Progenitor cell of endocrine pancreas (in vitro differentiated cells): ENCODE results near the gene MPZL3. TPM values are rescaled to one million over a fixed set of nuclear protein-coding genes. Genes with fewer than 3 reads are reported as not detected.

Source experiments
- DNase-seq: peaks from one replicate; pipeline ENCODE4 v3.0.0; 2021; ENCODE audit warnings: low spot score; ENCODE audit not compliant: unreplicated experiment
- H3K27ac Mint-ChIP-seq: 2 replicates; pipeline ENCODE4 v1.8.0; 2021; ENCODE audit warnings: mild to moderate bottlenecking, moderate library complexity, mixed read lengths
- H3K27me3 Mint-ChIP-seq: 2 replicates; pipeline ENCODE4 v1.8.0; 2021; ENCODE audit warnings: mixed read lengths
- H3K36me3 Mint-ChIP-seq: 2 replicates; pipeline ENCODE4 v1.8.0; 2022; ENCODE audit warnings: mixed read lengths; ENCODE audit not compliant: insufficient read depth
- H3K4me1 Mint-ChIP-seq: 2 replicates; pipeline ENCODE4 v1.8.0; 2021; ENCODE audit warnings: low read depth, mixed read lengths
- H3K4me3 Mint-ChIP-seq: 2 replicates; pipeline ENCODE4 v1.8.0; 2021; ENCODE audit warnings: low read depth, mild to moderate bottlenecking, moderate library complexity, mixed read lengths
- H3K9me3 Mint-ChIP-seq: 2 replicates; pipeline ENCODE4 v1.8.0; 2021; ENCODE audit warnings: low read depth, mixed read lengths
- total RNA-seq: library from RNA; stranded (reverse); gene quantifications from 2 replicates; pipeline ENCODE4 v1.2.1, GENCODE V29; 2021
- TF ChIP-seq, protein P1 (sequence below): fragments of 200-600 bp; sonication (generic); IDR thresholded peaks from one replicate; pipeline ENCODE4 v1.5.0; 2021; ENCODE audit warnings: antibody characterized with exemption, mild to moderate bottlenecking; ENCODE audit not compliant: unreplicated experiment

The MPZL3 gene
- total RNA-seq, 1 donor from 2014 or later: 6.3 TPM

GRCh38 chr11:118291477-118292135, 39.4 kb upstream of the MPZL3 start:
- H3K4me3 Mint-ChIP-seq: no peak overlapping the region
- peaks cover 12% of the 10 kb centered on the region for H3K27me3 Mint-ChIP-seq
- H3K4me1 Mint-ChIP-seq: no peaks in the 10 kb centered on the region
- TF ChIP-seq, protein P1, sequence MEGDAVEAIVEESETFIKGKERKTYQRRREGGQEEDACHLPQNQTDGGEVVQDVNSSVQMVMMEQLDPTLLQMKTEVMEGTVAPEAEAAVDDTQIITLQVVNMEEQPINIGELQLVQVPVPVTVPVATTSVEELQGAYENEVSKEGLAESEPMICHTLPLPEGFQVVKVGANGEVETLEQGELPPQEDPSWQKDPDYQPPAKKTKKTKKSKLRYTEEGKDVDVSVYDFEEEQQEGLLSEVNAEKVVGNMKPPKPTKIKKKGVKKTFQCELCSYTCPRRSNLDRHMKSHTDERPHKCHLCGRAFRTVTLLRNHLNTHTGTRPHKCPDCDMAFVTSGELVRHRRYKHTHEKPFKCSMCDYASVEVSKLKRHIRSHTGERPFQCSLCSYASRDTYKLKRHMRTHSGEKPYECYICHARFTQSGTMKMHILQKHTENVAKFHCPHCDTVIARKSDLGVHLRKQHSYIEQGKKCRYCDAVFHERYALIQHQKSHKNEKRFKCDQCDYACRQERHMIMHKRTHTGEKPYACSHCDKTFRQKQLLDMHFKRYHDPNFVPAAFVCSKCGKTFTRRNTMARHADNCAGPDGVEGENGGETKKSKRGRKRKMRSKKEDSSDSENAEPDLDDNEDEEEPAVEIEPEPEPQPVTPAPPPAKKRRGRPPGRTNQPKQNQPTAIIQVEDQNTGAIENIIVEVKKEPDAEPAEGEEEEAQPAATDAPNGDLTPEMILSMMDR: no peak
- H3K27ac Mint-ChIP-seq: no peak overlapping the region
- H3K36me3 Mint-ChIP-seq: no peaks in the 10 kb centered on the region
- DNase-seq: no peak
- no peaks in the 10 kb centered on the region for H3K9me3 Mint-ChIP-seq

- H3K36me3 Mint-ChIP-seq: no peaks in the 10 kb centered on the region
- TF ChIP-seq, protein P1: peak; percentile 37
- H3K27ac Mint-ChIP-seq: no peak overlapping the region
- H3K27me3 Mint-ChIP-seq: peaks cover 15% of the 10 kb centered on the region
- no peaks in the 10 kb centered on the region for H3K9me3 Mint-ChIP-seq
- H3K4me1 Mint-ChIP-seq: no peaks in the 10 kb centered on the region
- DNase-seq: no peak
- H3K4me3 Mint-ChIP-seq: no peak overlapping the region
These were observed 38.8 kb upstream of the MPZL3 start for GRCh38 chr11:118290923-118291322.

DNA sequence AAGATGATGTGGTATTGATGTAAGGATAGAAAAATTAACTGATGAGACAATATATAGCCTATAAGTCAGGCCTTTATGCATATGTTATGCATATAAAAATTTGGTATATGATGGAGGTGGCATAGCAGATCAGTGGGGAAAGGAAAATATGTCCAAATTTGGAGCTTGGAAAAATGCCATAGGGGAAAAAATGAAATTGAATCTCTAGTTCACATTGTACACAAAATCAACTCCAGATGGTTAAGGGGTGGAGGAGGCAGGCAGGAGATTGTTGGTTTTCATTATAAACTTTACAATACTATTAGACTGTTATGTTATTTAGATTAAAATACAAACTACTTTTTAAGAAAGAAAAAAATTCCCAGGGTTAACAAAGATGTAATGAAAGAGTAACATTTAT, 37.2 kb upstream of the MPZL3 start:
- Mint-ChIP-seq H3K36me3 (no peaks in the 10 kb centered on the region), H3K4me1 (no peaks in the 10 kb centered on the region), H3K9me3 (no peaks in the 10 kb centered on the region), H3K27me3 (peaks cover 17% of the 10 kb centered on the region), H3K4me3 (no peak overlapping the region), H3K27ac (no peak overlapping the region)
- DNase-seq: no peak
- TF ChIP-seq, protein P1: no peak

DNA sequence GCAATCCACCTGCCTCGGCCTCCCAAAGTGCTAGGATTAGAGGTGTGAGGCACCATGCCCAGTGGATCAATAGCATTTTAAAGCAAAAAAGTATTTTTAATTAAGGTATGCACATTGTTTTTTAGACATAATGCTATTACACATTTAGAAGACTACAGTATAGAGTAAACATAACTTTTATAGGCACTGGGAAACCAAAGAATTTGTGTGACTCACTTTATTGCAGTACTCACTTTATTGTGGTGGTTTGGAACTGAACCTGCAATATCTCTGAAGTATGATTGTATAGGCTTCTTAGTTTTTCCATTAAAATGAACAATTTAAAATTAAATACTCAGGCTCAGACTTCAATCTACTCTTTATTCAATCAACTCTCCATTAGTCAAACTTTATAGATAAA, 34.8 kb upstream of the MPZL3 start:
- Mint-ChIP-seq H3K4me3 (no peak overlapping the region), H3K36me3 (no peaks in the 10 kb centered on the region), H3K4me1 (no peaks in the 10 kb centered on the region), H3K9me3 (no peaks in the 10 kb centered on the region), H3K27me3 (peaks cover 25% of the 10 kb centered on the region), H3K27ac (no peak overlapping the region)
- TF ChIP-seq, protein P1: no peak
- no peak for DNase-seq

DNA sequence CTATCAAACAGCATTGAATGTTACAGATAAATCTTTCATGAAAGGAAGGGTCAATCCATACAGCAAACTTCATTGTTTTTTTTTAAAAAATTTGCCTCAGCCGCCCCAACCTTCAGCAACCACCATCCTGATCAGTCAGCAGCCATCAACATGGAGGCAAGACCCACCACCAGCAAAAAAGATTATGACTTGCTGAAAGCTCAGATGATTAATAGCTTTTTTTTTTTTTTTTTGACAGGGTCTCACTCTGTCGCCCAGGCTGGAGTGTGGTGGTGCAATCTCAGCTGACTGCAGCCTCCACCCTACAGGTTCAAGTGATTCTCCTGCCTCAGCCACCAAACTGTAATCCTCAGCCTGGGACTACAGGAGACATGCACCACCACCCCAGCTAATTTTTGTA, 34.4 kb upstream of the MPZL3 start:
- no peaks in the 10 kb centered on the region for H3K9me3 Mint-ChIP-seq
- DNase-seq: no peak
- H3K36me3 Mint-ChIP-seq: no peaks in the 10 kb centered on the region
- H3K4me3 Mint-ChIP-seq: no peak overlapping the region
- no peaks in the 10 kb centered on the region for H3K4me1 Mint-ChIP-seq
- TF ChIP-seq, protein P1: no peak
- peaks cover 23% of the 10 kb centered on the region for H3K27me3 Mint-ChIP-seq
- H3K27ac Mint-ChIP-seq: no peak overlapping the region
